Measurements from ENCODE around the gene DNER.

- no peak for TF ChIP-seq CTCF (IDR thresholded peaks at IDR 0.05; ENCODE audit: low read depth, low read length)
- TF ChIP-seq EZH2phosphoT487 (IDR thresholded peaks at IDR 0.05; ENCODE audit: low read depth), result no peak
Observed at GRCh38 chr2:229543176-229543873, 171.0 kb downstream of the DNER start.

All from OCI-LY3 (cell line).